ENCODE measurements around the gene ALS2CL. TPM values are rescaled to one million over a fixed set of nuclear protein-coding genes. Genes with fewer than 3 reads are reported as not detected.

The ALS2CL gene
- total RNA-seq, 1 experiment from 2014 or later = 39.6 TPM

GRCh38 chr3:46629551-46630517, 63.6 kb downstream of the ALS2CL start:
- no peaks in the 10 kb centered on the region for H3K36me3 Mint-ChIP-seq (ENCODE audit: insufficient read depth, unreplicated experiment)
- TF ChIP-seq CTCF (IDR thresholded peaks at IDR 0.05; ENCODE audit: unreplicated experiment) = peak; percentile 94
- intact Hi-C loops (cut with micrococcal nuclease; ENCODE audit: unreplicated experiment) = no loop called here
- CTCF ChIA-PET = interaction anchor here (0.6 to 3.5 kb wide), 7 partner anchors 12 to 224 kb away, joined by 3 to 47 read pairs (median 5); no protein-coding TSS in a partner anchor
- BruUV-seq (replicated peaks) = no TSS peak
- DNase-seq = peak; percentile 85
- peaks cover 32% of the 10 kb centered on the region for H3K27me3 Mint-ChIP-seq (ENCODE audit: unreplicated experiment)
- no peaks in the 10 kb centered on the region for H3K9me3 Mint-ChIP-seq (ENCODE audit: low read depth, unreplicated experiment)
- H3K4me3 Mint-ChIP-seq (ENCODE audit: low read depth, unreplicated experiment) = no peak overlapping the region
- H3K27ac Mint-ChIP-seq (ENCODE audit: unreplicated experiment) = no peak overlapping the region
- no peaks in the 10 kb centered on the region for H3K4me1 Mint-ChIP-seq (ENCODE audit: low read depth, unreplicated experiment)

DNA sequence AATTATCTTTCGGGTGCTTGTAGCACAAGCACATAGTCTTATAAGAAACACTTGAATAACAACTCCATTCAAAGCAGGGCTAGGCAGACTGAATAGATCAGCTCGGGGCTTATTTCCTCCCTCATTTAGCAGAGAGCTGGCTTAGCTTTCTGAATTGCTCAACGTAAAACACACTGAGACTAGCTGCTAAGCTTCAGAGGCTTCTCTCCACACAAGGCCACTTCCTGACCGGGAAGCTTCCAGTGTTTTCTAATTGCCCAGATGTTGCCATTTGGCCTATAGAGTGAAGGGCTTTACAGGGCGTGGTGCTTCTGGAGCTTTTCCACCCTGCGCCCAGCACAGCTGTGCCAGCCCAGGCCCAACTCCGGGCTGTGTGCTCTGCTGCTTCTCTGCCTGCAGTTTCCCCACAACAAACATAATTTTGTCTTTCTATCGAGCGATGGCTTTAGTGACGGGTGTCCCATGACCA, 64.5 kb downstream of the ALS2CL start:
- DNase-seq = no peak
- no TSS peak for BruUV-seq (replicated peaks)
- H3K9me3 Mint-ChIP-seq (ENCODE audit: low read depth, unreplicated experiment) = no peaks in the 10 kb centered on the region
- H3K36me3 Mint-ChIP-seq (ENCODE audit: insufficient read depth, unreplicated experiment) = no peaks in the 10 kb centered on the region
- H3K4me3 Mint-ChIP-seq (ENCODE audit: low read depth, unreplicated experiment) = no peak overlapping the region
- intact Hi-C loops (cut with micrococcal nuclease; ENCODE audit: unreplicated experiment) = no loop called here
- TF ChIP-seq CTCF (IDR thresholded peaks at IDR 0.05; ENCODE audit: unreplicated experiment) = no peak
- peaks cover 37% of the 10 kb centered on the region for H3K27me3 Mint-ChIP-seq (ENCODE audit: unreplicated experiment)
- no peak overlapping the region for H3K27ac Mint-ChIP-seq (ENCODE audit: unreplicated experiment)
- no peaks in the 10 kb centered on the region for H3K4me1 Mint-ChIP-seq (ENCODE audit: low read depth, unreplicated experiment)
- CTCF ChIA-PET = interaction anchor here (0.6 to 3.5 kb wide), 3 partner anchors 13 to 223 kb away, joined by 3 to 47 read pairs (median 4); no protein-coding TSS in a partner anchor

DNA sequence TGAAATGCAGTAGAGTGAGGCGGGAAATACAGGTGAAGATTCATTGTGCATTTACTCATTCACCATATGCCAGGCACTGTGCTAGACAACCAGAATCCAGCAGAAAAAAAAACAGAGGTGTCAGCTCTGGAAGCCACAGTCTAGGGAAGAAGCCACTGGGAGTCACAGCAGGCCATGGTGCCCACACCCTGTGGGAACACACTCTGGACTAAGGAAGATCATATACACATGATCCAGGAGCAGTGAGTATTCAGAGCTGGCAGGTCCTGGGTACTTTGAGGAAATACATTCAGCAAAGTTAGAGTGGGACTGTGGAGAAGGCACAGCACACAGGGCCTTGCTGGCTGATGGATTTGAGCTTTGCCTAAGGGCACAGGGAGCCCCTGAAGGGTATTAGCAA, 66.4 kb downstream of the ALS2CL start:
- H3K36me3 Mint-ChIP-seq (ENCODE audit: insufficient read depth, unreplicated experiment) = no peaks in the 10 kb centered on the region
- peaks cover 53% of the 10 kb centered on the region for H3K27me3 Mint-ChIP-seq (ENCODE audit: unreplicated experiment)
- CTCF ChIA-PET = interaction anchor here (0.7 to 3.5 kb wide), 3 partner anchors 36 to 138 kb away, joined by 3 to 47 read pairs (median 3); no protein-coding TSS in a partner anchor
- H3K27ac Mint-ChIP-seq (ENCODE audit: unreplicated experiment) = no peak overlapping the region
- BruUV-seq (replicated peaks) = no TSS peak
- no peak for DNase-seq
- no peak overlapping the region for H3K4me3 Mint-ChIP-seq (ENCODE audit: low read depth, unreplicated experiment)
- H3K4me1 Mint-ChIP-seq (ENCODE audit: low read depth, unreplicated experiment) = no peaks in the 10 kb centered on the region
- no peak for TF ChIP-seq CTCF (IDR thresholded peaks at IDR 0.05; ENCODE audit: unreplicated experiment)
- intact Hi-C loops (cut with micrococcal nuclease; ENCODE audit: unreplicated experiment) = no loop called here
- H3K9me3 Mint-ChIP-seq (ENCODE audit: low read depth, unreplicated experiment) = no peaks in the 10 kb centered on the region

DNA sequence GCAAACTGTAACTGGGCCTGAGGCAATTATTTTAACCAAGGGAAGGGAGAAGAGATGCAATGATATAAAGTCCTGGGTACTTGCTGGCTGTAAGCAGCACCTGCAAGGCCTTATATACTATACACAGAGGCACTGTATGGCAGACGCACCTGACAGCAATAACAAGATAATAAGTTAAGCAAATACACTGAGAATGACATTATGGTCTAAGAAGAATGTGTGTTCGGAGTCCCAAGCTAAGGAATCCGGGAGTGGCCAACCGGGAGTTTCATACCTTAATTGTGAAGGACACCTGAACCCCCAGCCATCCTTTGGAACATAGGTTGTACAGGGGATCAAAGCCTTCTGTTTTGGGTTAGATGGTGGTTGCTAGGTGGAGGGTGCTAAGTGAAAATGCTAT, 67.4 kb downstream of the ALS2CL start:
- peaks cover 64% of the 10 kb centered on the region for H3K27me3 Mint-ChIP-seq (ENCODE audit: unreplicated experiment)
- H3K4me3 Mint-ChIP-seq (ENCODE audit: low read depth, unreplicated experiment) = no peak overlapping the region
- H3K4me1 Mint-ChIP-seq (ENCODE audit: low read depth, unreplicated experiment) = no peaks in the 10 kb centered on the region
- CTCF ChIA-PET = no interaction called here
- intact Hi-C loops (cut with micrococcal nuclease; ENCODE audit: unreplicated experiment) = no loop called here
- DNase-seq = no peak
- no peak overlapping the region for H3K27ac Mint-ChIP-seq (ENCODE audit: unreplicated experiment)
- no peaks in the 10 kb centered on the region for H3K9me3 Mint-ChIP-seq (ENCODE audit: low read depth, unreplicated experiment)
- no peaks in the 10 kb centered on the region for H3K36me3 Mint-ChIP-seq (ENCODE audit: insufficient read depth, unreplicated experiment)
- BruUV-seq (replicated peaks) = no TSS peak
- no peak for TF ChIP-seq CTCF (IDR thresholded peaks at IDR 0.05; ENCODE audit: unreplicated experiment)

All from Calu3 (cell line).